GM18951 (cell line): ENCODE measurements around the gene XRN2.

ENCODE experiments used
- POLR2A ChIP-seq: IDR thresholded peaks from 4 replicates; pipeline ENCODE4 v1.6.1; 2011; ENCODE audit warnings: mild to moderate bottlenecking; ENCODE audit not compliant: insufficient read length, insufficient read depth; ENCODE audit errors: extremely low read depth
- in situ Hi-C: fragments of 300-500 bp; cut with MboI; formaldehyde crosslinking; loops from one replicate; pipeline ENCODE4 v1.12.0; 2022; ENCODE audit warnings: low sequenced_read_pairs, mixed read lengths, inconsistent platforms; ENCODE audit not compliant: unreplicated experiment

Gene XRN2

DNA sequence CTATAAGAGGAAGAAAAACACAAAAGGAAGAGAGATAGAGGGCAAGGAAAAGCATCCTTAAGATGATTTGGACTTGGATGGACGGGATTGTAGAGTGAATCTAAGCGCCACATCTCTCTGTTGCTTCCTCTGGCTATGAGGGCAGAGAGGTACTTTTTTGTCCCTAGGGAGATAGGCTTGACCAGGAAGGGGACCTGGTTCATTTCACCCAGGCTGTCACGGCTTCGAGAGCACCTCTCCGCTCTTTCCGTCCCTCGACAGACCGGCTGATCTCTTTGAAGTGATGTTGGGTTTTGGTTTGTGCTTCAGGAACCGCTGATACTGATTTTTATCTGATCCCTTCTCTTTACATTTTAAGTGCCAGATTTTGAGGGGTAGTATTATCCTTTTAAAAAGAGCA, 74.6 kb downstream of the XRN2 start:
- TF ChIP-seq POLR2A, result no peak
- in situ Hi-C loops, result no loop called here

DNA sequence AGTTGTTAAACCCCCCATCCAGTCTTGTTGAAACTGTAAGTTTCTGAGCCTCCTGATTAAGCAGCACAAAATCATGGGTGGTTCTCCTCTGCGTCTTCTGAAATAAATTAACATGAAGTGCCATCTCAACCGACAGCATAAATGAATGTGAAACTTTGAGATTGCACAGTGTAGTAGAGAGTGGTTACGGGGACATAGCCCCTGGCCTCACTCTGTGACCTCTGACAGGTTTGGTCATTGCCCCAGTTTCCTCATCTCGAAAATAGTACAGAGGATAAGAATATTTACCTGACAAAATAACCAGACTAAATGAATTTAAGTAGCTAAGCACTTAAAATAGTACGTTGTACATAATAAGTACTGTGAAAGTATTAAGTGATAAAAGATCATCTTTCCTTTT, 75.1 kb downstream of the XRN2 start:
- in situ Hi-C loops, result no loop called here
- no peak for TF ChIP-seq POLR2A

DNA sequence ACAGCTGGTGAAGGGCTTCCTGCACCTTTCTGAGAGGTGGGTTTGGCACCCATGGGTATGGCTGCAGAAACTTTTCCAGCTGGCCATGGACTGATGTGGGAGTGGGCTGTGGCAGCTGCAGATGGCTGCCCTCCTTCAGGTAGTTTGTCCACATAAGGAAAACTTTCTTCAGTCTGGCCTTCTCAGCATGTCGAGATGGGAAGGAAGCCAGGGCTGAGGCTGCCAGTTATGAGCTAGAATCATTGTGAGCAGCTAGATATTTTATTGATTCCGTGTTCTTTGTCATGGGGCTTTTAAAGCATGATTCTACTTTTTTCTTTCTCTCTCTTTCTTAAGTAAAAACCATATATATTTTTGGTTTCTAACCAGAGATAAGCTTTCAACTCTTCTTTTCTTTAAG, 77.6 kb downstream of the XRN2 start:
- in situ Hi-C loops, result no loop called here
- no peak for TF ChIP-seq POLR2A

- in situ Hi-C loops, result no loop called here
- no peak for TF ChIP-seq POLR2A
Measured at GRCh38 chr20:21381619-21382018, 78.5 kb downstream of the XRN2 start.

DNA sequence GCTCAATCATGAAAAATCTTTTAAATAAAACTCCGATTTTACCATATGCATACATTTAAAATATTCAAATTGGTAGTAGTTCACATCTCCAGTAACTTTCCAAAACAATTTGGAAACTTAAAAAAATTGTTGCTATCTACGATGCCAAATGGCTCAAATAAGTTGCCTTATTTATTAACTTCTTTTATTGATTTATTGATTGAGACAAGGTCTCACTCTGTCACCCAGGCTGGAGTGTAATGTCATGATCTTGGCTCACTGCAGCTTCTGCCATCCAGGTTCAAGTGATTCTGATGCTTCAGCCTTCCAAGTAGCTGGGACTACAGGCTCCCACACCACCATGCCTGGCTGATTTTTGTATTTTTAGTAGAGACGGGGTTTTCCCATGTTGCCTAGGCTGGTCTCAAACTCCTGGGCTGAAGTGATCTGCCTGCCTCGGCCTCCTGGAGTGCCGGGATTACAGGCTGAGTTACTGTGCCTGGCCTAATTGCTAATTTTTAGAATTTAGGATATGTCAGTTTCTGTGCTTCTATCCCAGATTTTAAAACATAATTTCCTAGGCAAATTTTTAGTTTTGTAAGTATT, 81.3 kb downstream of the XRN2 start:
- in situ Hi-C loops, result no loop called here
- no peak for TF ChIP-seq POLR2A

DNA sequence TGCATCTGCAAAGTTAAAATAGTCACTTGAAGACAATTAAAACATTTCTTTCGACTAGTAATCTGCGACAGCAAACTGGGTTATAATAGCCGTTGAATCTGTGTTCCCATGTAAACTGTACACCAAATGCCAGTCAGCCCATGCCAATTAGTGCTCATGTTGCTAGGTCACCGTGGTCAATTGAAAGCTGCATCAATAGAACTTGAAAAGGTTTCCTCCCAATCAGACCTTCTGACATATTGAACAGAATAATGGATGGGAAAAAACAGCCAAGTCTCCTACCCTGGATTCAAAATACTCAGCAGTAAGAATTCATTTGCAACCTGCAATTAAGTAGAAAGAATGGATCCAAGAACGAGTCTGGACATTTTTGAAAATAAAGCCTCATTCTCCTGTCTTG, 83.0 kb downstream of the XRN2 start:
- no peak for TF ChIP-seq POLR2A
- in situ Hi-C loops, result no loop called here

DNA sequence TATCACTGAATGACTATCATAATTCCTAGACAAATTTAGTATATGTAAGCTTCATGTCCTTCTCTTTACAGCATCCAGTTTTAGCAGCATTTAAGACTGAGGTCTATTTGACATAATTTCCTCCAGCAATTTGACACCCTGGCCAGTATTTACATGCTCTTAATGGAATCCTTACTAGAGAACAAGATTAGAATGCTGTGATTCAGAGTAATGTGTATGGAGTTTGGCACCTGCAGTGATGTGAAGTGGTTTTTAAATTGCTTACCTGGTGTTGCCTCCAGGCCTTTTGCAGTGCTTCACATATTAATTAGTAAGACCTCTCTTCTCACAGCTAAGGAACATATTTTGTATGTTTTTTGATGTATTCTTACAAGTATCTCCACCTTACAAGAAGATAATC, 84.4 kb downstream of the XRN2 start:
- TF ChIP-seq POLR2A, result no peak
- in situ Hi-C loops, result no loop called here

DNA sequence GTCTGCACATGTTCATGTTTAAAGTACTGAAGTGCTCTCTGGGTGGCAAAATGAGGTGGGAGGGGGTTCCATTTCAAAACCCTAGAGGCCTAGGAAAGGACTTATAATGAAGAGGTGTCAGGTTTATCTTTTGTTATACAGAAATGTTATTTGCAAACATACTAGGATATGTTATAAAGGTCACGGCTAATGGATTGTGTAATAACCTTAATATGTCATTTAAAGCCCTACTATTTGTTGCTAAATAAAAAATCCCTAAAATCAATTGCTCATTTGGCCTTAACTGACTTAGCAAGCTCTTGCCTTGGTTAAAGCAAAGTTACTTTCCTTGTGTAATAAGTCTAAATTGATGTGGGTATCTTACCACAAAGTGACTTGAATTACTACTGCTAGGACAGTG, 85.4 kb downstream of the XRN2 start:
- in situ Hi-C loops, result no loop called here

DNA sequence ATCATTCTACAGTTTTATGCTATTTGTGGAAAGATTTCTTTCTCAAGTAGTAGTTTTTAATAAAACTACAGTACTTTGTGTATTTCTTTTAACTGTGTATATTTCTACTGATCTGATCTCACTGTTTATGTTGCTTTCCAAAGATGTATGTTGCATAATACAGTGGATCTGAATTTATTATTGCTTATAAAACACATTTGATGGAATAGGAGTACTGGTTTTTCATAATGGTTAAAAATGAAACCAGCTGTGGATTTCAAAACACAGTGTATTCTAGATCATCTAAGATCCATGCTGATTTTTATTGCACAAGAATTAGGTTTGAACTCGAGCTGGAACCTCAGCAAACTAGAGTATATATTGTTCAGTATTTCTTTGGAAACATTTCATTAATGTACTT, 86.2 kb downstream of the XRN2 start:
- in situ Hi-C loops, result no loop called here
- TF ChIP-seq POLR2A, result no peak

More for the DNA sequence above, 85.4 kb downstream of the XRN2 start:
- no peak for TF ChIP-seq POLR2A

DNA sequence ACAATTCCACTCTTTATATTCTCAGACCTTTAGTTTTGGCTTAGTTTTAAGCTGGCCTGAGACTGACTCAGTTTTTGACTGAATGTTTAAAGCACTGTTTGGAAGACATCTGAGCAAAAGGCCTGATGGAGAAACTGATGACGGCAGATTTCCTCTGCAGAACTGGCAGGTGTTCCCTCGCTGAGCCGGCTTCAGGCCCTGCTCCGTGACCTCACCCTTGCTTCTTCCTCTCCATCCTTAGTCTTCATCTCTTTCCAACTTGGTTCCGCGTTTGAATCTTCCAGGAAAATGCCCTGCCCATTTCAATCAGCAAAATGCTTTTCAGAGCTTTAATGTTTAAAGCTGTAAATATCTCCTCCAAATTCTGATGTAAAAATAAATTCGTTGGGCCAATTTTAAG, 87.6 kb downstream of the XRN2 start:
- in situ Hi-C loops, result no loop called here

DNA sequence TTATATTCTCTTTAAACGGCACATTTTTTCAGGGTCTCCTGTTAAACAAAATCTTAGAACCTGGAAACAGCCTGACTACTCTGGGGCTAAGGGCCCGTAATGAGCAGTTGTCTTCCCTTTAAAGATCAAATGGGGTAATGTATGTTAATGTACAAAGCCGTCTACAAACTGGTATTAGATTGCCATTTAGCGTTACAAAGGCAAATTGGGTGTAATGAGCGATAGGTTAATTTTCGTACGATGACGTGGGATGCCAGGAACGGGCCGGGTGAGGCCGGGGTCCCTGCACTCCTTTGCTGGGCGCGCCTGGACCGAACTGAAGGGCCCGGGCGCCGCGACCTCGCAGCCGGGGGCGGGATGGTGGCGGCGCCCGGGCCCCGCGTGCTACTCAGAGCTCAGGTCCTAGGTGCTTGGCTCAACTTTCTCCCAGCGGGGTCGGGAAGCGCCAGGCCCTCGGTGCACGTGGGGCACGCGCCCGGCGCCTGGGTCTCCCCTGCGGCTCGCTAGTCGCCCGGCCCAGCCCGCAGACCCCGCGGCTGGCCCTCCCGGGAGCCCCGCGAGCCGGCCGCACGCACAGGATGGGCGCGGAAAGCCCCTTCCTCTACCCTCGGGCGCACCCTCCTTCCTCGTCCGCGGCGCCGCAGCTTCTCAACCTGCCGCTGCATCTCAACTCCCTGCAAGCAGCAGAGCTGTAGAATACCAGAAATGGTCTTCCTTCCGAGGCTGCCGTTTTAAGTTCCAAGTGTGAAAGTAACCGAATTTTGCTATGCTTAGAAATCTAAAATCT, 88.2 kb downstream of the XRN2 start:
- in situ Hi-C loops, result no loop called here
- no peak for TF ChIP-seq POLR2A

More for the DNA sequence above, 87.6 kb downstream of the XRN2 start:
- no peak for TF ChIP-seq POLR2A

DNA sequence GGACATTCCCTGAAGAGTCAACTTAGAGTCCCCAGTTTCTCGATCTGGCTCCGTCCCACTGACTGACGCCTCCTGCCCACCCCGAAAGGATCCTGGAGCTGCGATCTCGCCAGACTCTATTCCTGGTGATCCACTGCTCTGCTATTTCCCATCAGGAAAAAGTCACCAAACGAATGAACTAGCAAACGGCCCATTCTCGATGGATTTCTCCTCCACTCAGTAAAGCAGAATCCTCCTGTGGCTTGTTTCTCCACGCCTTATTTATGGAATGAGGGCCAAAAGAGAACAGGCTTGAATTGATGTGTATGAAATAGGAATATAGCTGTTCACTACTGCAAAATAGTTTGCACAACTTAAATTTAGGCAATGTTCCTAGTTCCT, 88.8 kb downstream of the XRN2 start:
- TF ChIP-seq POLR2A, result no peak
- in situ Hi-C loops, result no loop called here

GRCh38 chr20:21393166-21393565, 90.0 kb downstream of the XRN2 start:
- TF ChIP-seq POLR2A, result no peak
- in situ Hi-C loops, result no loop called here

DNA sequence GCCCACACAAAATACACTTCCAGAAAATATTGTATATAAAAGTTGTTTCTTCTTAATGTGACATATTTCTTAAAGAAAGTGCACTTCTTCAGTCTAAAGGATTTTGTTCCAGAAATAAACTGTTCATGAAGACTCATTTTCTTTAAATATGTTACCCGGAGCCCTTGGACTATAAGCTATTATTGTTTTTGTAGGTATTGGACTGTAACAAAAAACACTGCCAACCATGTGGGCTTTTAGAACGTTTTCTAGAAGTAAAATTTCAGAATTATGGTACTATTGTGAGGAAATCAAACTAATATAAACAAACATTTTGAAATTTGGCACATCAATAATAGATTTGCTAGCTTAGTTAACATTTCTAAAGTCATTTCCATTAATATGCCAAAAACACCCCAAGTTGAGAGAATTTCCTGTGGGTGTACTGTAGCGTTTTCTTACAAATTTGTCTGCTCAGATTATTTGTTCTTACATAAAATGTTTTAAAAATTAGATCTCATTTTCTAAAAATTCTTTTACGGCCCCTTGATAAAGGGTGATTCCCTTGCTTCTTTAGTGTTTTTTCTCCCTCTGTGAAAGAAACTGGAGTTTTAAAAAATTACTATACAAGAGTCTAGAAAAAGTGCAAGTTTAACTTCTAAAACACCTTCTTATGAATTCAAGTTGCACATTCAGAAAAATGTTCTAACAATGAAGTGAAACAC, 90.8 kb downstream of the XRN2 start:
- in situ Hi-C loops, result no loop called here

GRCh38 chr20:21394551-21394950, 91.4 kb downstream of the XRN2 start:
- in situ Hi-C loops, result no loop called here

More for the DNA sequence above, 90.8 kb downstream of the XRN2 start:
- TF ChIP-seq POLR2A, result no peak

More at GRCh38 chr20:21394551-21394950, 91.4 kb downstream of the XRN2 start:
- TF ChIP-seq POLR2A, result no peak
